Fibroblast of the conjunctiva (primary cell): Measurements from ENCODE around the gene TMEM117.
"Not testable (repeated sequence)": the region's sequence is repeated elsewhere in the genome, so short reads cannot be mapped to it uniquely, and the experiment has no call there.

Source experiments
- DNase-seq: peaks from one replicate; pipeline ENCODE4 v3.0.0-alpha.2; 2010; ENCODE audit warnings: low read depth

The TMEM117 gene

GRCh38 chr12:44224399-44225148 is 388.7 kb downstream of the TMEM117 start:
- no peak for DNase-seq

- DNase-seq = no peak
These were observed 389.2 kb downstream of the TMEM117 start for GRCh38 chr12:44225149-44225510.

- DNase-seq = no peak
These were observed 391.7 kb downstream of the TMEM117 start for GRCh38 chr12:44227616-44228015.

- no peak for DNase-seq
These were observed 394.0 kb downstream of the TMEM117 start for GRCh38 chr12:44229846-44230245.

GRCh38 chr12:44235674-44236073 is 399.8 kb downstream of the TMEM117 start:
- no peak for DNase-seq

- DNase-seq = no peak
These were observed 404.3 kb downstream of the TMEM117 start for GRCh38 chr12:44240186-44240585.

- DNase-seq = no peak
These were observed 410.1 kb downstream of the TMEM117 start for GRCh38 chr12:44245932-44246331.

- DNase-seq = no peak
These were observed 410.7 kb downstream of the TMEM117 start for GRCh38 chr12:44246482-44247105.

GRCh38 chr12:44247588-44247987 is 411.7 kb downstream of the TMEM117 start:
- no peak for DNase-seq

GRCh38 chr12:44248436-44248835 is 412.6 kb downstream of the TMEM117 start:
- DNase-seq = no peak

- DNase-seq = not testable (repeated sequence)
These were observed 414.6 kb downstream of the TMEM117 start for GRCh38 chr12:44250440-44250839.

GRCh38 chr12:44253338-44253856 is 417.5 kb downstream of the TMEM117 start:
- no peak for DNase-seq

GRCh38 chr12:44258246-44258645 is 422.4 kb downstream of the TMEM117 start:
- no peak for DNase-seq

GRCh38 chr12:44259890-44260289 is 424.0 kb downstream of the TMEM117 start:
- DNase-seq = no peak

- DNase-seq = no peak
These were observed 424.7 kb downstream of the TMEM117 start for GRCh38 chr12:44260581-44260980.

- DNase-seq = no peak
These were observed 449.6 kb downstream of the TMEM117 start for GRCh38 chr12:44285321-44285960.

GRCh38 chr12:44286336-44286735 is 450.5 kb downstream of the TMEM117 start:
- DNase-seq = no peak

- no peak for DNase-seq
These were observed 451.1 kb downstream of the TMEM117 start for GRCh38 chr12:44286821-44287505.

GRCh38 chr12:44287545-44287944 is 451.7 kb downstream of the TMEM117 start:
- no peak for DNase-seq

- DNase-seq = no peak
These were observed 458.8 kb downstream of the TMEM117 start for GRCh38 chr12:44294649-44295048.

- DNase-seq = no peak
These were observed 460.2 kb downstream of the TMEM117 start for GRCh38 chr12:44295958-44296623.

GRCh38 chr12:44296624-44297197 is 460.8 kb downstream of the TMEM117 start:
- no peak for DNase-seq
